HepG2 (cell line): Measurements from ENCODE around the gene CD151. TPM values are rescaled to one million over a fixed set of nuclear protein-coding genes. Genes with fewer than 3 reads are reported as not detected.

Experiments used
- HNRNPL ChIP-seq: fragments of 200-400 bp; formaldehyde crosslinking; IDR thresholded peaks from 2 replicates; pipeline ENCODE4 v1.6.1; 2017; ENCODE audit warnings: mild to moderate bottlenecking, low read depth, low read length
- MTA3 ChIP-seq: sonication (generic); formaldehyde crosslinking; IDR thresholded peaks from 2 replicates; pipeline ENCODE4 v1.4.0; 2020; ENCODE audit warnings: missing genetic modification reagents
- NFATC3 ChIP-seq: sonication (generic); formaldehyde crosslinking; IDR thresholded peaks from 2 replicates; pipeline ENCODE4 v1.5.1; 2020; ENCODE audit warnings: mild to moderate bottlenecking, missing genetic modification reagents
- NONO ChIP-seq, 2 experiments: fragments of 450-650 bp in 1 of 2; sonication (generic) in 1 of 2; formaldehyde crosslinking in 1 of 2; IDR thresholded peaks in 1 of 2; conservative IDR thresholded peaks in 1 of 2; 2 replicates each; pipeline versions ENCODE4 v1.6.1 to v1.8.0; 2017 to 2022; ENCODE audit warnings: mild to moderate bottlenecking in 1 of 2, missing genetic modification reagents in 1 of 2, moderate library complexity in 1 of 2
- STAT5B ChIP-seq: sonication (generic); formaldehyde crosslinking; IDR thresholded peaks from 2 replicates; pipeline ENCODE4 v1.4.0; 2020; ENCODE audit warnings: missing genetic modification reagents
- ZC3H13 ChIP-seq: sonication (generic); formaldehyde crosslinking; IDR thresholded peaks from 2 replicates; pipeline ENCODE4 v1.8.1; 2023; ENCODE audit warnings: mild to moderate bottlenecking, missing genetic modification reagents, moderate library complexity
- ZFX ChIP-seq: sonication (generic); formaldehyde crosslinking; IDR thresholded peaks from 2 replicates; pipeline ENCODE4 v1.4.0; 2020; ENCODE audit warnings: mild to moderate bottlenecking, low read depth, missing genetic modification reagents, moderate library complexity
- ZNF33B ChIP-seq: sonication (generic); formaldehyde crosslinking; IDR thresholded peaks from 2 replicates; pipeline ENCODE4 v1.5.1; 2020; ENCODE audit warnings: mild to moderate bottlenecking, missing genetic modification reagents
- ZNF558 ChIP-seq: sonication (generic); formaldehyde crosslinking; IDR thresholded peaks from 2 replicates; pipeline ENCODE4 v1.9.0; 2022; ENCODE audit warnings: mild to moderate bottlenecking, missing genetic modification reagents, borderline replicate concordance
- ZNF609 ChIP-seq: sonication (generic); formaldehyde crosslinking; IDR thresholded peaks from 2 replicates; pipeline ENCODE4 v1.4.0; 2020; ENCODE audit warnings: mild to moderate bottlenecking, missing genetic modification reagents, borderline replicate concordance
- polyA plus RNA-seq, 8 experiments: library from polyadenylated mRNA; depleted of rRNA in 3 of 8; stranded (reverse) in 7 of 8; unstranded in 1 of 8; fragments of >200 nt; fragmentation: Illumina TruSeq in 4 of 8; extraction: Trizol in 4 of 8; gene quantifications; 2 replicates each; pipeline versions ENCODE4 v1.2.1 to v1.2.3, GENCODE V29; 2011 to 2016; ENCODE audit warnings: low read depth in 4 of 8, missing spikeins in 1 of 8, mixed read lengths in 1 of 8; ENCODE audit not compliant: insufficient read depth in 1 of 8
- total RNA-seq, 5 experiments: library from RNA; depleted of rRNA; stranded (reverse); fragments of >200 nt; fragmentation: Illumina TruSeq; extraction: Trizol; gene quantifications; 2 replicates each; pipeline ENCODE4 v1.2.3, GENCODE V29; 2016; ENCODE audit warnings: low read depth in 1 of 5

CD151 gene
- total and polyA plus RNA-seq, 2 of the 13 experiments (the other 11 are each of a cell fraction or from before 2014, with no cell fraction given), result 125 to 197 TPM

GRCh38 chr11:843086-843734 is 10.5 kb downstream of the CD151 start (continued):
- TF ChIP-seq ZNF609 (CRISPR knock-in tag), result 0 out of 2 replicates have a peak, but pooled peaks have one; percentile 2
- TF ChIP-seq STAT5B (CRISPR knock-in tag), result no peak
- 0 out of 2 replicates have a peak, but pooled peaks have one; percentile 13 for TF ChIP-seq ZC3H13
- TF ChIP-seq NFATC3, result 0 out of 2 replicates have a peak, but pooled peaks have one; percentile 72
- 0 out of 2 replicates have a peak, but pooled peaks have one; percentile 65 for TF ChIP-seq ZNF558 (CRISPR knock-in tag)
- no peak for TF ChIP-seq MTA3 (CRISPR knock-in tag)
- TF ChIP-seq ZFX (CRISPR knock-in tag), result peak; percentile 10; the same call in 1 of the 2 replicates
- 0 out of 2 replicates have a peak, but pooled peaks have one; percentile 39 for TF ChIP-seq ZNF33B
- TF ChIP-seq NONO (IDR thresholded peaks at IDR 0.05), result no peak
- no peak for TF ChIP-seq NONO (CRISPR knock-in tag; conservative IDR thresholded peaks at IDR 0.05)
- TF ChIP-seq HNRNPL, result 0 out of 2 replicates have a peak, but pooled peaks have one; percentile 6
